Neuronal stem cell (in vitro differentiated cells): ENCODE results near the gene ATXN10.

Experiments
- DNase-seq: peaks from one replicate; pipeline ENCODE4 v3.0.0-alpha.2; 2013; ENCODE audit warnings: low spot score
- H2AFZ ChIP-seq: one replicate; pipeline ENCODE4 v1.6.1; 2013; ENCODE audit warnings: mild to moderate bottlenecking, low read length, inconsistent platforms
- H2AK5ac ChIP-seq: 2 replicates; pipeline ENCODE4 v1.6.1; 2013; ENCODE audit warnings: low read depth, mild to moderate bottlenecking, inconsistent platforms, low read length, moderate library complexity, mixed read lengths
- H2BK120ac ChIP-seq: 2 replicates; pipeline ENCODE4 v1.6.1; 2013; ENCODE audit warnings: low read depth, mild to moderate bottlenecking, inconsistent platforms, low read length, moderate library complexity, mixed read lengths
- H2BK12ac ChIP-seq: one replicate; pipeline ENCODE4 v1.6.1; 2013; ENCODE audit warnings: low read length, inconsistent platforms
- H2BK15ac ChIP-seq: 2 replicates; pipeline ENCODE4 v1.6.1; 2013; ENCODE audit warnings: mild to moderate bottlenecking, low read length, inconsistent platforms, mixed read lengths
- H2BK5ac ChIP-seq: one replicate; pipeline ENCODE4 v1.6.1; 2013; ENCODE audit warnings: inconsistent platforms, mild to moderate bottlenecking, low read length, moderate library complexity
- H3K14ac ChIP-seq: one replicate; pipeline ENCODE4 v1.6.1; 2013; ENCODE audit warnings: low read length, inconsistent platforms
- H3K18ac ChIP-seq: 2 replicates; pipeline ENCODE4 v1.6.1; 2013; ENCODE audit warnings: low read length, inconsistent platforms
- H3K23ac ChIP-seq: 2 replicates; pipeline ENCODE4 v1.6.1; 2013; ENCODE audit warnings: low read depth, mild to moderate bottlenecking, mixed read lengths, low read length, inconsistent platforms; ENCODE audit not compliant: poor library complexity
- H3K27ac ChIP-seq: replicated peaks from 3 replicates; pipeline ENCODE4 v1.5.1; 2013; ENCODE audit warnings: low read length, inconsistent platforms
- H3K27me3 ChIP-seq, 3 experiments: 2 replicates each; pipeline ENCODE4 v1.6.1; 2013; ENCODE audit warnings: low read length in 3 of 3, mild to moderate bottlenecking in 2 of 3, inconsistent platforms in 1 of 3, low read depth in 1 of 3, mixed read lengths in 1 of 3, moderate library complexity in 1 of 3; ENCODE audit not compliant: control insufficient read depth in 3 of 3, insufficient read depth in 3 of 3
- H3K36me3 ChIP-seq, 2 donors: replicated peaks in 1 of 2; 2 replicates each; pipeline ENCODE4 v1.6.1; 2013; ENCODE audit warnings: low read length in 2 of 2; ENCODE audit not compliant: control insufficient read depth in 2 of 2, insufficient read depth in 2 of 2
- H3K4ac ChIP-seq: 2 replicates; pipeline ENCODE4 v1.6.1; 2013; ENCODE audit warnings: inconsistent platforms, mild to moderate bottlenecking, low read length, moderate library complexity
- H3K4me1 ChIP-seq, 2 donors: 1 replicate in 1 of 2; 2 replicates in 1 of 2; pipeline ENCODE4 v1.6.1; 2013; ENCODE audit warnings: low read length in 2 of 2, low read depth in 1 of 2; ENCODE audit not compliant: control insufficient read depth in 2 of 2, insufficient read depth in 1 of 2
- H3K4me2 ChIP-seq: one replicate; pipeline ENCODE4 v1.6.1; 2013; ENCODE audit warnings: mild to moderate bottlenecking, low read length, inconsistent platforms; ENCODE audit not compliant: insufficient read depth, poor library complexity, severe bottlenecking
- H3K4me3 ChIP-seq, 2 donors: 2 replicates each; pipeline ENCODE4 v1.5.1; 2013; ENCODE audit warnings: low read length in 2 of 2, mild to moderate bottlenecking in 2 of 2, inconsistent platforms in 1 of 2, moderate library complexity in 1 of 2
- H3K79me1 ChIP-seq: one replicate; pipeline ENCODE4 v1.6.1; 2013; ENCODE audit warnings: low read depth, mild to moderate bottlenecking, inconsistent platforms, low read length, moderate library complexity
- H3K9ac ChIP-seq: one replicate; pipeline ENCODE4 v1.6.1; 2013; ENCODE audit warnings: mild to moderate bottlenecking, low read depth, low read length, inconsistent platforms; ENCODE audit not compliant: poor library complexity
- H3K9me3 ChIP-seq, 2 donors: replicated peaks in 1 of 2; 2 replicates each; pipeline versions ENCODE3 to v1.6.1; 2013; ENCODE audit warnings: low read length in 2 of 2, mild to moderate bottlenecking in 2 of 2, inconsistent platforms in 1 of 2, low read depth in 1 of 2, mixed read lengths in 1 of 2, moderate library complexity in 1 of 2; ENCODE audit not compliant: control insufficient read depth in 2 of 2, insufficient read depth in 1 of 2
- H4K8ac ChIP-seq: one replicate; pipeline ENCODE4 v1.6.1; 2013; ENCODE audit warnings: low read depth, mild to moderate bottlenecking, inconsistent platforms, low read length, moderate library complexity
- H4K91ac ChIP-seq: one replicate; pipeline ENCODE4 v1.6.1; 2013; ENCODE audit warnings: low read length, low read depth, mild to moderate bottlenecking, inconsistent platforms; ENCODE audit not compliant: poor library complexity
- WGBS, 2 donors: extraction: QIAGEN DNeasy Blood & Tissue Kit; methylation state at CpG; one replicate each; pipeline ENCODE4 v1.1.7; 2013; ENCODE audit warnings: missing lambda C conversion rate in 2 of 2, mixed read lengths in 1 of 2; ENCODE audit not compliant: insufficient read length in 2 of 2, insufficient replicate concordance in 1 of 2; ENCODE audit errors: extremely low coverage in 2 of 2; 5-methylcytosine and 5-hydroxymethylcytosine counted together

ATXN10 gene

DNA sequence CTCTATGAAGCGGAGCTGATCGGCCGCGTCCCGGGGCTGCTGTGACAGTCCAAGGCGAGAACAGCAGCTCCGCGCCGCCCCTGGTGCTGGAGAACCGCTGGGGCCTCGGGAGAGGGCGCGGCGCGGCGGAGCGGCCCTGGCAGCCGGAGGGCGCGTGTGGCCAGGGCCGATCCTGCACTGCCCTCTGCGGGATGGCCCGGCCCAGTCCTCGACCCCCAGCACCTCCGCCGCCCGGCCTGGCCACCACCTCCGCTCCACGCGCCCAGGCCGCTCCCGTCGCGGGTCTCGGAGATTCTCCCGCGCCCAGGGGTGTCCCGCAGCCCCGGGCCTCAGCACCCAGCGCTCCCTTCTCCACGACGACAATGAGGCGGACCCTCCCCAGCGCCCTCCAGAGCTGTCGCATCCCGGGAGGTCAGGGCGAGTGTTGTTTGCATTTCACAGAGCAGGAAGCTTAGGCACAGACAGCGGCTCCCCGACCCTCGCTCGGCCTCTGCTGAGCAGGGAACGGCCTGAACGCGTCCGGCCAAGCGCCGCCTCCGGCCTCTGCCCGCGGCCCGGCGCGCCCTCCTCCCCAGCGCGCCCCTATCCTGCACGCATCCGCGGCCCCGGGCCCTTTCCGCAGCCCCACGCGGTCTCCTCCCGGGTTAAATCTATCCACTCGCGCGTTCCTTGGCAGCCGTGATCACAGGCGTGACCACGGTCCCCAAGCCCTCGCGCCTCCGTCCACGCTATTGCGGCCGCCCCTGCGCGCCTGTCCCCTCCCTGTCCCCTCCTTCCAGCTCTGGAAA, 195.7 kb downstream of the ATXN10 start:
- WGBS, 2 donors: no CpG with 5 or more reads among the region's 87 CpGs
- Histone ChIP-seq H2BK5ac (peak overlapping the region; percentile 88), H3K23ac (peak overlapping the region; percentile 87), H3K4ac (no peak overlapping the region), H3K9me3 (peaks cover 2 to 5% of the 10 kb centered on the region in 2 donors), H3K9ac (peak overlapping the region; percentile 92), H3K18ac (peak overlapping the region; percentile 99), H4K8ac (peak overlapping the region; percentile 77), H2AFZ (no peak overlapping the region), H3K79me1 (peaks cover 1% of the 10 kb centered on the region), H3K14ac (peak overlapping the region; percentile 99), H3K4me3 (peak overlapping the region in 1 of 2 donors; percentile 31), H2BK120ac (peak overlapping the region; percentile 92), H3K4me2 (peak overlapping the region; percentile 81), H3K4me1 (peaks cover 13 to 31% of the 10 kb centered on the region in 2 donors), H3K27me3 (peaks cover 0 to 47% (median 5%) of the 10 kb centered on the region in 3 experiments), H2AK5ac (peak overlapping the region; percentile 98), H2BK15ac (peak overlapping the region; percentile 99), H3K36me3 (no peaks in the 10 kb centered on the region), H2BK12ac (peak overlapping the region; percentile 86), H3K27ac (no peak overlapping the region), H4K91ac (no peak overlapping the region)
- no peak for DNase-seq

DNA sequence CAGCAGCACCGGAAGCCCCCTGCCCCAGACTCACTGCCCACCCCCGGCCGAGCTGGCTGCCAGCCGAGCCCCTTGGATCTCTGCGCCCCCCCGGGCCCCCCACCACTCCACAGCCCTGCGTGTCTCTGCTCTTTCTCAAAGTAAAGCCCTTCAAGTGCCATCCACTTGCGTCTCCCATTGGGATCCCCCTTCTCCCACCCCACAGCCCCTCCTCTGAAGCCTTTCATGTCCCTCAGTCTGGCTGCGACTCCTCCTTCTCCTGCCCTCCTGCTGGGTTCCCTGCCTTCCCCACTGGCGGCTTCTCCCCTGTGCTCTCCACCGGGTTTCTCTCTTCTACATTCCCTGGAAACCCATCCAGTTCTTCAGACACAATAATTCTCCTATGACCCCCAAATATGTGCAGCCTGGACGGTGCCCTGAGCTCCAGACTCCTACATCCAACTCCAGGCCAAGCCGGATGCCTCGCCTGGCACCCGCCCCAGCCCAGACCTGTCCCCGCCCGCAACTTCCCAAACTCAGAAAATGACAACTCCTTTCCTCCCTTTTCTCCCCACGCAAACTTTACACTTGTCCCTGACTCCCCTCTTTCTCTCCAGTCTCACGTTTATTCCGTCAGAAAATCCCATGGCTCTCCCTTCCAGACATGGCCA, 196.4 kb downstream of the ATXN10 start:
- peak overlapping the region; percentile 86 for H2BK12ac ChIP-seq
- peak overlapping the region; percentile 99 for H3K18ac ChIP-seq
- peak overlapping the region; percentile 98 for H2AK5ac ChIP-seq
- peak overlapping the region; percentile 31 for H4K8ac ChIP-seq
- H2AFZ ChIP-seq: no peak overlapping the region
- H2BK5ac ChIP-seq: peak overlapping the region; percentile 88
- H2BK120ac ChIP-seq: no peak overlapping the region
- peaks cover 13 to 31% of the 10 kb centered on the region in 2 donors for H3K4me1 ChIP-seq
- H3K4me2 ChIP-seq: peak overlapping the region; percentile 81
- WGBS, 2 donors: no CpG with 5 or more reads among the region's 20 CpGs
- H3K4me3 ChIP-seq: no peak overlapping the region
- peak overlapping the region; percentile 3 for H3K9ac ChIP-seq
- H3K4ac ChIP-seq: no peak overlapping the region
- peak overlapping the region; percentile 87 for H3K23ac ChIP-seq
- DNase-seq: no peak
- no peaks in the 10 kb centered on the region for H3K36me3 ChIP-seq
- peaks cover 2 to 8% of the 10 kb centered on the region in 2 donors for H3K9me3 ChIP-seq
- no peak overlapping the region for H4K91ac ChIP-seq
- no peak overlapping the region for H3K27ac ChIP-seq
- peak overlapping the region; percentile 92 for H2BK15ac ChIP-seq
- H3K79me1 ChIP-seq: peaks cover 1% of the 10 kb centered on the region
- peaks cover 0 to 47% (median 5%) of the 10 kb centered on the region in 3 experiments for H3K27me3 ChIP-seq
- H3K14ac ChIP-seq: peak overlapping the region; percentile 99

DNA sequence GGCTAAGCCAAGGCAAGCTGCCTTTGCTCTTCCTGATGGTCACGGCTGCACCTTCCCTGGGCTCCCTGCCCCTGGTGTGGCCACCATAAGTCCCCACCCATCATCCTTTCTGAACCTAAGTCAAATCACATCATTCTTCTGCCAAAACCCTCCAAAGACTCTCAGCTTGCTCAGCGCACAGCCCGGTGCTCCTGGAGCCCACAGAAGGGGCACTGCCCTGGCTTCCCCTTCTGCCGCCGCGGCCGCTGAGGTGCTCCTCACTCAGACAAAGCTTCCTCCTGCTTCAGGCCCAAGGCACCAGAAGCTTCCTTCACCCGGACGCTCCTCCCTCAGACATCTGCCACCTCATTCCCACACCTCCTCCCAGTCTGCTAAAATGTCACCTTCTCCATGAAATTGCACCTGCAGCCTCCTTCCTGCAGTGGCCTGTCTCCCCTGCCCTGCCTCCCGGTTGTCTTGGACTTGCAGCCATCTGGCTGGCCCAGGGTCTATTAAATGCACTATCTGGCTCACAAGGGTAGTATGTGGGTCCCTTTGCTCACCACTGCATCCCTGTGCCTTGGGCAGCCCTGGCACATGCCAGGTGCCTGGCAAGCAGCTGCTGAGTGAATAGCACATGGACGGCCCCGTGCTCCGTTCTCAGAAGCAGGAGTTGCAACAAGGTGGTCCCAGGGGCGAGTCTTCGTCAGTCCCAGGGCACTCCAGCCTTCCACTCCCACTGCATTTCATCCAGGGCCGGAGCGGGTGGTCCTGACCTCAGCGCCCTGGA, 197.1 kb downstream of the ATXN10 start:
- Histone ChIP-seq H2BK12ac (peak overlapping the region; percentile 41), H4K91ac (no peak overlapping the region), H3K9me3 (peaks cover 2 to 12% of the 10 kb centered on the region in 2 donors), H2AFZ (no peak overlapping the region), H3K9ac (peak overlapping the region; percentile 30), H3K14ac (peak overlapping the region; percentile 89), H4K8ac (peak overlapping the region; percentile 92), H3K4me3 (no peak overlapping the region), H2BK5ac (peak overlapping the region; percentile 53), H2BK120ac (no peak overlapping the region), H3K18ac (peak overlapping the region; percentile 94), H3K27ac (no peak overlapping the region), H3K23ac (peak overlapping the region; percentile 73), H2BK15ac (peak overlapping the region; percentile 79), H3K4ac (no peak overlapping the region), H3K4me1 (peaks cover 13 to 31% of the 10 kb centered on the region in 2 donors), H3K36me3 (no peaks in the 10 kb centered on the region), H3K4me2 (no peak overlapping the region), H2AK5ac (peak overlapping the region; percentile 98), H3K27me3 (peaks cover 0 to 47% (median 5%) of the 10 kb centered on the region in 3 experiments), H3K79me1 (peaks cover 1% of the 10 kb centered on the region)
- WGBS, 2 donors: no CpG with 5 or more reads among the region's 18 CpGs
- no peak for DNase-seq
